GM21447 (cell line): ENCODE measurements around the gene ACAP3.
A peak's percentile ranks its signal among the peaks of the same experiment; 100 is the strongest.

Experiments used
- ATAC-seq: cut with Tn5 transposase; IDR thresholded peaks from one replicate; pipeline ENCODE4 v1.9.1; 2021; ENCODE audit not compliant: unreplicated experiment

ACAP3 gene

DNA sequence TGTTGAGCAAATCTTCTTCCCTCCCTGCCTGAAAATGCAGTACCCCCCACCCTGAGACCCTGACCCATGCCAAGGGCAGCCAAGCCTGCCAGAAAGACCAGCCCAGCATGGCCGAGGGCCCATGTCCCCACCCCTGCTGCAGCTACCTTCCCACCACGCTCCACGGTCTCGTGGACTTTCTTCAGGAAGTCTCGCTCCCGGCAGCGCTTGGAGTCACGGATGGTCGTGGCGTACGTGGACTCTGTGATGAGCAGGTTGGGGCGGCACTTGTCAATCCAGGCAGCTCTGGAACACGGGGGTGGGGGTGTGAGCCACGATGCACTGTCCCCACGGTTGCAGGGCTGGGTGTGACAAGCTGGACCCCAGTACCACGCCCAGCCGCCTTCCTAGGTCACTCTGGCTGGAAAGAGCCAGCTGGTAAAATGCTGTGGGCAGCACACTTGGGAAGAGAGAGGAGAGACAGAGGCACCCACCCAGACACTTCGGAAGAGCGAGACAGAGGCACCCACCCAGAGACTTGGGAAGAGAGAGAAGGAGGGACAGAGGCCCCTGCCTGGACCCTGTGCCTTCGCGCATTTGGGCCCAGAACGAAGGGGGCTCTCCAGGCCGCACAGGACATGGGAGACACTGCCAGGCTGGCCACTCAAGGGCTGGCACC is 7.1 kb upstream of the ACAP3 start:
- ATAC-seq = no peak

DNA sequence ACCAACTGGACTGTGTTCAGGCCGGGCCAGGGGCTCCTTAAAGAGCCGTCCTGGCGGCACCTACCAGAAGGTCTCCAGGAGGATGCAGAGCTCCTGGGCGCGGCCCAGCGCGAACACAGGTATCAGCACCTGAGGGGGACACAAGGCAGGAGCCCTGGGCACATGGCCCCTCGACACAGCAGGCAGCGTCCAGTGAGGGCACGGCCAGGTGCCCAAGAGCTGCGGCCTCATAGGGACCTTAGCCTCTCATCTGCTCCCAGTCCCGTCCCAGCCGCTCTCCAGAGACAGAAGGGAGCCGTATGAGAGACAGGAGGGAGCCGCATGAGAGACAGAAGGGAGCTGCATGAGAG is 6.5 kb upstream of the ACAP3 start:
- no peak for ATAC-seq

DNA sequence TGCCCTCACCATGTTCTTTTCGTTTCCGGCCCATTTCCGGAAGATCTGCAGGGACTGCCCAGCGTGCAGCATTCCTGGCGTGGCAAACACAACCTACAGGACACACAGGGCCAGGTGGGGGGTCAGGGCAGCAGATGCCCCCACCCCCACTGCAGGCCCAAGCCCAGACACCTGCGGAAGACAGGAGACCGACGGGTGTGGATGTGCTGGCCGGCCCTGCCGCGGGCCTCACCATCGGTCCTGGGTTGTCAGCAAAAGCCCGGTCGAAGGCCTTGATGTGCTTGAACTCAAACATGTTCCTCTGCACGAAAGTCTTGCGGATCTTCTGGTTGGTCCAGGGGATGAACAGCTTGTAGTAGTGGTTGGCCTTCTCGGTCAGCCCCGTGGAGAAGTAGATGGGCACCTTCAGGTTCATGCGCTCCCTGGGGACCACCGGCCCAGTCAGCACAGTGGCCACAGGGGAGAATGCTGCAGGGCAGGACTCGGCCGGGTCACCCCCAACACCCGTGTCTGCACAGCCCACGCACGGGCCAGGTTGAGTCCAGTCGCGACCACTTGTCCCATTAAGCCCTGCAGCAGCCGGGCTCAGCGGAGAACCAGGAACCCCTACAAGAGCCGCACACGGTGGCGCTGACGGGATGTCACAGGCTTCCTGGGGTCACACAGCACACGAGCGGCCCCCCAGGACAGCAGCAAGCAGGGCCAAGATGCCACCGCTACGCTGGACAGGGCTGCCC is 5.9 kb upstream of the ACAP3 start:
- no peak for ATAC-seq

DNA sequence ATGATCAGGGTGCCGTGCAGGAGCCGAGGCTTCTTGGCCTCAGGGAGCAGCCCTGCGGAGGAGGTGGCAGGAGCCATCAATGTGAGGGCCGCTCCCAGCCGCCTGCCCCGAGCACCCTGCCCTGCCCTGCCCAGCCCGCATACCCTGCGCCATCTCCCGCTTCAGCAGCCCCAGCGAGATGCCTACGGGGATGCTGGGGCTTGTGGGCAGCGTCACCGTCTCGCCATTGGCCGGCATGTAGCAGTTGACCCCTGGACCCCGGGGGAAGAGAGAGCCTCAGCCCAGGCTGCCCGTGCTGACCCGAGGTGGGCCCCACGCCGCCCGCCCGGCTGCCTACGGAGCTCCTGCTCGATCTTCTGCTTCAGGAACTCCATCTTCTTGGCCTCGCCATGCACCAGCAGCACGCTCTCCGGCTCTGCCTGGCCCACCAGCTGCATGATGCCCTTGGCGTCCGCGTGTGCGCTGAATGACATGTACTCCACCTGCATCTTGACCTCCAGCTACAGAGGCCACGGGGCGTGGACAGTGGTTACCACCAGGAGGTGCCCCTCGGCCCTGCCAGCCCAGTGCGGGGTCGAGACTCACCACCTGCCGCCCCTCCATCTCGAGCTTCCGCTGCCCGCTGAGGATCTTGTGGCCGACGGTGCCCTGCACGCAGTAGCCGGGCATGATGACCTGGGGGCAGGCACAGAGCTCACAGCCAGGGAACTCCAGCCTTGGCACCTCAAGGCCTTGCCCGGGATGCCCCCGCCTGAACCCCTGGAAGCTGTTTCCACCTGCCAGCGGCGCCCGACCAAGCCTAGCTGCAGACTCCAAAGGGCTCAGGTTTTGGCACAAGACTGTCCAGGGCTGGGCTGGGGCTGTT is 5.0 kb upstream of the ACAP3 start:
- ATAC-seq = no peak

DNA sequence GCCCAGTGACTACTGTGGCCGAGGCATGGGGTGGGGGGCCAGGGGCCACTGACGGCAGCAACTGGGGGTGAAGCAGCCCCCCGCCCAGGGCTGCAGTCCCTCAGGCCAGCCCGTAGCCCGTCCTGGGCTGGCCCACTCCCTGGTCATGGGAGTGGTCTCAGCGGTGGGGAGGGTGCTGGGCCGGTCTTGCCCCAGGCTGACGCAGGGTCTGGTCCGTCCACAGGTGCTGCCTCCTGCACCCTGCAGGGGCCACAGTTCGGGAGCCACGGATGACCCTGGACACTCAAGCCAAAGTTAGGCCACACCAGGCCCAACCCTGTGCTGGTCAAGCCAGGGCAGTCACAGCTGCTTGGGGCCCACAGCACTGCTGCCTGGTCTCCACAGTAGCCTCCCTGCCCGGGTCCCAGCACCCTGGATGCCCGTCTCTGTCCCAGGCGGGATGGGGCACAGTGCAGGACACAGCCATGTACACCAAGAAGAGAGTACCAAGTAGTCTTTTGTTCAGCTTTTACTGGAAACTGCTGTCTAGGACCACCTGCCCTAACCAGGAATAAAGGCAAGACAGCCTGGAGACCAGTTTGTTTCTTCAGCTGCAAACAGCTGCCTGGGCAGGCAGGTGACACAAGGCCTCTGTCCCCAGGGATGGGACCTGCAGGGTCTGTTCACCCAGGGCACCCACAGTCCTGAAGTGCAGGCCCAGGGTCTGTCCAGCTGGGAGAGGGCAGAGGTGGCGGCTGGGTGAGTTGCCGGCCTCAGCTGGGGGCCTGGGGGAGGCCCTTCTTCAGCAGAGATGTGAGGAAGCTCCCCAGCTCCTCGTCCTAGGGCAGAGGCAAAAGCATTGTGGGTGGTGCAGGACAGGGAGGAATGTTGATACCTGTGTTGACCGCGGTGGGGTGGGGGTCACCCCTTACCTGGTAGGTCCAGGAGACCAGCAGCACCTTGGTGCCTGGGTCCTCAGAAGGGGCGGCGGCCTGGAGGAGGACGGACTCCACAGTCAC is 3.7 kb upstream of the ACAP3 start:
- no peak for ATAC-seq

DNA sequence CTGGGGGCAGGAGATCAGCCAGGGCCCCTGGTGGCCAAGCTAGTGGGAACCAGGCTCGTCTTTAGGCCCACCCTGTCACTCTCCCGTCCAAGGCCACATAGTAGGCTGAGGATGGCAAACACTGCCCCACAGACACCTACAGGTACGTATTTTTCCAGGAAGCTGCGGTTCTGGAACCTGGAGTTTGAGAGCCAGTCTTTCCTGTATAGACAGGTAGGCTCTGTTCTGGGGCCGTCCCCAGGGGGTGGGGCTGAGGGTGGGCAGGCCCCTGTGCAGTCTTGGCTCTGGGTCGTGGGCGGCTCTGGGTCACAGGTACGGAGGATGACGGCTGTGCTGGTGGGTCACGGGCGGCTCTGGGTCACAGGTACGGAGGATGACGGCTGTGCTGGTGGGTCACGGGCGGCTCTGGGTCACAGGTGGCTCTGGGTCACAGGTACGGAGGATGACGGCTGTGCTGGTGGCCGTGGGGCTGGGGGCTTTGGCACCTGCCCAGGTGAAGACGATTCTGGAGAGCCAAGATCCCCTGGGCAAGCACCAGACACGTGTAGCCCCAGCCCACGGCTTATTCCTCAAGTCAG is 2.8 kb upstream of the ACAP3 start:
- ATAC-seq = no peak

DNA sequence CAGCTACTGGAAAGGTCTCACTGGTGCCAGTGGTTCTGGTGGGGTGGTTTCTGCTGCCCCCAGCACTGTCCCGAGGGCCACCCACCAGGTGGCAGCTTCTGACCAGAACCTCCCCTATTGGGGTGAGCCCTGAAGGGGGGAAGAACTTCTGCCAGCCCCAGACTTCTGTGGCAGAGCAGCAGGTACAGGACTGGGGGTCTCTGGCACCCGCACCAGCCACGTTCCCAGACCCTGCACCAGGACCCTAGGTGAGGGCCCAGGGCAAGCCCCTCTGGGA is 2.3 kb upstream of the ACAP3 start:
- no peak for ATAC-seq

DNA sequence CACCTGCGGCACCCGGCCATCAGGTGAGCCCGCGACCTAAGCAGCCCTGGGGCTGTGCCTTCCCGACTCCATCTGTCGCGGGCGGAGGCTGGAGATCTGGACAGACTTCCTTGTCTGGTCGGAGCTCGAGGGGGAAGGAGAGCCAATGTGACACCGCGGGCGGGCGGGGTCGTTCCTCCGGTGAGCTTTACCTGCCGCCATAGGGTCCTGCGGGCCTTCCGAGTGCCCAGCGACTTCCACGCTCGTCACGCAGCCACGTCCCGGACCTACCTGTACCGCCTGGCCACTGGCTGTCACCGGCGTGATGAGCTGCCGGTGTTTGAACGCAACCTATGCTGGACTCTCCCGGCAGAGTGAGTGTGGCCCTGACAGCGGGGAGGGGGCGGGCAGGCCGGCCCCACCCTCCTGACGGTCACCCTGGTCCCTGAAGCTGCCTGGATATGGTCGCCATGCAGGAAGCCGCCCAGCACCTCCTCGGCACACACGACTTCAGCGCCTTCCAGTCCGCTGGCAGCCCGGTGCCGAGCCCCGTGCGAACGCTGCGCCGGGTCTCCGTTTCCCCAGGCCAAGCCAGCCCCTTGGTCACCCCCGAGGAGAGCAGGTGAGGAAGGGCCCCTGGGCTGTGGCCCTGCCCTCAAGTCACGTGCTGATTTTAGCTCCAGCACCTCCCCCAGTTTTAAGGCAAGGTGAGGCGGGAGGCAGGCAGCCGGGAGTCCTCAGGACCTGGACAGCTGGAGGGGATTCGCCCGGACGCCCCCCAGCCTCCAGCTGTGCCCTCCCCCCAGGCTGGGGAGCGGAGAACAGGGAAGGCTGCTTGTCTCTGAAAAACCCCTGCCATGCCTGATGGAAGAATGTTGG is 1.8 kb upstream of the ACAP3 start:
- ATAC-seq = no peak

DNA sequence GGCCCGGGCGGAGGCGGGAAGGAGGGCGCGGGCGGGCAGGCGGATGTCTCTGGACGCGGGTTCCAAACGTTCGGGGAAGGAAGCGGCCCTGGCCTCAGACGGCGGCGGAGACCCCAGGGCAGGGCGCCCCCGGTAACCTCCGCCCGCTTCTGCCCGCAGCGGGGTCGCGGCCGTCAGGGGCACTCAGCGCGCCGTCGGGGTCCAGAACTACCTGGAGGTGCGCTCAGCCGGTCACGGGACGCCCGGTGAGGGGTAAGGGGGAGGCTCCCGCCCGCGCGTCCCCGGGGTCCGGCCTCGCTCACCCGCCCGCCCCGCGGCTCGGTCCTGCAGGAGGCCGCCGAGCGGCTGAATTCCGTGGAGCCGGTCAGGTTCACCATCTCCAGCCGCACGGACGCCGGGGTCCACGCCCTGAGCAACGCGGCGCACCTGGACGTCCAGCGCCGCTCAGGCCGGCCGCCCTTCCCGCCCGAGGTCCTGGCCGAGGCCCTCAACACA is 1.1 kb upstream of the ACAP3 start:
- ATAC-seq = peak; percentile 10

DNA sequence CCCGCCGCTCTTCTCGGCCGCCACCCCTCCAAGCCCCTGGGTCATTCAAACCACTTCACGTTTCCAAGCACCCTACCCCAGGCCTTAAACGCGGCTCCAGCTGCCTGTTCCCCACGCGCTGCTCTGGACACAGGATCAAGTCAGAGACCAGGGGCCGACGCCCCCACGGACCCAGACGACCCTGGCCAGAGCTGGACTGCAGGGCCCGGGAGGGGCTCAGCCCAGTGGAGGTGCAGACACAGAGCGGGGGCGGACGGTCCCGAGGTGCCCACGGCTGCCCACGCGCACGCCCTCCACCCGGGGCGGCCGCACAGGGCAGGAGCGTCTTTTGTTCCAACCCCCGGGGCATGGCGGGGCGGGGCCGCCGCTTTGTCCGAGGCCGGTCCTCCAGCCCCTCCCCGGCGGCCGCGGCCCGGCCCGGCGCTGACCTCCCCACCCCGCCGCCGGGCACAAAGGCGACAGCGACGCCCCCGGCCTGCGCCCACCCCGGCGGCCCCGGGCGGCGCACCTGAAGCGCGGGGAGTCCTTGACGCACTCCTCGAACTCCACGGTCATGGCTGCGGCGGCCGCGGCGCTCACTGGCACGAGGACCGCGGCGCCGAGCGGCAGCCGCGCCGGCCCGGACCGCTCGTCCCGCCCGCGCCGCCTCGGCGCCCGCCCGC is 338 bp downstream of the ACAP3 start:
- peak; percentile 2 for ATAC-seq

DNA sequence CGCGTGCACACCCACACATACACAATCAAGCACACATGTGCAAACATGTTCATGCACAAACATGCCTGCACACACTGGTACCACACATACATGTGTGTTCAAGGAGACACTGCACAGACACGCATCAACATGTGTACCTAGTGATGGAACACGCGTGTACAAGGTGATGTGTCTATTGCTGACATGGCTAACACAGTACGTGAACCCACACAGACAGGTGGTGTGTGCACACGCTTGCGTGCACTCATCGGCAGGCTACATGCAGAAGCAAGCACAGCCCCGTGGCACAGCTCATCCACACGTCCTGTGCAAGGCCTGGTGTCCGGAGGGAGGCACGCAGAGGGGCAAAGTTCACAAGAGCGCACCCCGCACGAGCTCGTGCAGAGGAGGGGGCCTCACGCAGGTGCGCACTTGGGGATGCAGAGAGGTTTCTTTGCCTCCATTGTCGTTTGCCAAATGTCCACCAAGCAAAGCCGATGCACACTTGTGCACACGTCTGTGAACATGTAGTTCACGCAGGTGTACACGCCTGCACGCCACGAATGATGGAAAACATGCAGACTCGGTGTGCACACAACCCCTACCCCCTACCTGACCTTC is 969 bp downstream of the ACAP3 start:
- no peak for ATAC-seq

DNA sequence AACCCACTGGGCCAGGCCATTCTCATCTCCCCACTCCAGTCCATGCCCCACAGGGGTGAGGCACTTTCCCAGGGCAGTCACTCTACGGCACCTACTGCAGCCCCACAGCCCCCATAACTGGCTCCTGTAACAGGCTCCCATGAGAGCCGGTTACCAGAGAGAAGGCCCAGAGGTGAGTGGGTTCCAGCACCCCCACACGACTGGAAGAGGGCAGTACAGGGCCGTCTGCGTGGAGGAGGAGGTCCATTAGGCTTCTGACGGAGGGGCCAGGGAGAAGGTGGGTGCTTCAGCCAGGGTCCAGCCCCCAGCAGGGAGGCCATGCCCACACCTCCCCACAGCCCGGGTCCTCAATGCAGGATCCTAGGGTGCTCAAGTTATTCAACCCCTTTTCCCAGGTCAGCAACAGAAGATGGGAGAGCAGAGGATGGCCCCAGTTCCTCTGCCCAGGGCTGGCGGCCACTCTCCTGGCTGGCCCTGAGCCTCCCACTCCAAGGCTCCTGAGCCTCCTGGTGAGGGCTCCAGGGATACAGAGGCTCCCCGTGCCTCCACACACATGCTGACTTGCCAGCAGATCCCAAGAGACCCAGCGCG is 1.6 kb downstream of the ACAP3 start:
- no peak for ATAC-seq

DNA sequence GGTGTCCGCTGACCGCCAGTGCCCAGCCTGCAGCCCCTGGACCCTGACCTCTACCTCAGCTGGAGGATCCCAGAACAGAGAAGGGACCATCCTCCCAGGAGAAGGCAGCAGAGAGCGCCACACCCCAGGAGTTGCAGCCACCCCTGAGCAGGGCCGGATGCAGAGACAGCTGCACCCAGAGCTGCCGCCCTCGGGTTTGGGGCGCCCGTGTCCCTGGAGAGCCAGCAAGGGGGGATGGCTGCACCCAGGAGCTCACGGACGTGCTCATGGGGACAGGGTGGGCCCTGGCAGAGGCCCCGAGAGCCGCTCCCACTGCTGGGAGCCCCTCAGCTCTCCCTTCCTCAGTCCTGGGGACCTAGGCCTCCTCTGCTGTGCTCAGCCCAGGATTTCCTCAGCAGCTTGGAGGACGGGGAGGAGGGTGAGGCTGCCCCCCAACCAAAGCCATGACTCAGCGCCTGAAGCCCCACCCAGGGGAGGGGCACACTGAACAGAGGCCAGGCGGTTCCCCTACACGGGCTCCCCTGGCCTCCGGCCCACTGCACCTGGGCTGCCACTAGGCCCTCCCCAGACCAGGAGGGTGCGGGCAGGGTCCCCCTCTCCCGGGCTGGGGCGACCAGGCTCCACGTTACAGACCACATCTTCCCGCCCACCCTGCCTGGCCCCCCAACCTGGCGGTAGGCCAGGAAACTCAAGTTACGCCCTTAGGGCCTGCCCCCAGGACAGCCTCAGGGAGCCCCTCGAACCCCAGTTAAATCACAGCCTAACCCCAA is 2.2 kb downstream of the ACAP3 start:
- no peak for ATAC-seq

DNA sequence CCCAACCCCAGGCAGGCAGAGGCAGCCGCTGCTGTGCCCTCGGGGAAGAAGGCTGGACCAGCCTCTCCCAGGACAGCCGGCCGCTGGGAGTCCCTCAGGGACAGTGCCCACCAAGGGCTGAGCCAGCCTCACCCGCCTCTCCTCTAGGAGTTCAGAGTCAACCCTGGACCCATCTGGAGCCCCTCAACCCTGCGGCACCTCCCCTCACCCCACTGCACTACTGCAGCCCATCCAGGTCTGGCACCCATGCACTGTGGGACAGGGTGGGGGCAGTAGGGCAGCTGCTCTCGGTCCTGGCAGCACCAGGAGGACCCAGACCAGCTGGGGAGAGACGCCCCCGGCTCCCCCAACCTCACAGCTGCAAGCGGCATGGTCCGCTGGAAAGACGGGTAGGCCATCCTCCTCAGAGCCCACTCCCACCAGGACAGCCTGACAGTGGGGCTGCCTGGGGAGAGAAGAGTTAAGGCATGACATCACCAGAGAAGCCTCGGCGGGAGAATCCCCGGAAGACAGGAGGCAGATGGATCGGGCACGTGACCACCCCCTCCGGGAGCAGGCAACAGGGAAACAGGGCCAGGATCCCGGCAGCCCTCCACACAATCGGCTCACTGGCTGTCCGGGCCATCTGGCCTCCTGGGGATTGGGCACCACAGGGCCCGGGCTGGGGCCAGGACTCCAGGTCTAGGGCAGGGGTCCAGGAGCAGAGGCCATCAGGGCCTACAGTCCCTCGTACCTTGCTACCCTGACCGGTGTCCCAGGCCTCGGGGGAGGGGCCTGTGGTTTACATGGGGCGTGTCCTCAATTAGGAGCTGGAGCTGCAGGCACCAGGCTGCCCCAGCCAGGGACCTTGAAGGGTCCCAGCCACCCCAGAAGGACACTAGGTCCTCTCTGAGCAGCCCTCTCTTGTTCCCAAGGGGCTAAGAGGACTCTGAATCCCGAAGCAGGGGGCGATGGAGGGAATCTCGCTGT is 3.1 kb downstream of the ACAP3 start:
- ATAC-seq = no peak

DNA sequence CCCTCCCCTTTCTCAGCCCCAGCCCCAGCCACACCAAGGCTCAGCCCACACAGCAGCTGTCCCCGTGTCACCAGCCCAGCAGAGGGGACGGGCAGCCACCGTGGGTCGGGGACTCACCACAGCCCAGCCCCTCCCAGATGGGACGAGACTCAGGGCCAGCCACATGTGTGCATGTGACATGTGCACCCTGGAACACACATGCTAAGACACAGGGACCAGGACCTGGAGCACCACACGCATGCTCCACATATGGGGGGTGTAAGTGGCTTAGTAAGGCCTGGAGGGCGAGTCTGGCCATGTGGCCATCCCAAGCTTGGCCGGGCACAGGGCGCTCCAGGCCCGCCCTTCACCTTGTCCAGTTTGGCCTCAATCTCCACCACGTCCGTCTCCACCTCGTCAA is 4.0 kb downstream of the ACAP3 start:
- ATAC-seq = no peak

DNA sequence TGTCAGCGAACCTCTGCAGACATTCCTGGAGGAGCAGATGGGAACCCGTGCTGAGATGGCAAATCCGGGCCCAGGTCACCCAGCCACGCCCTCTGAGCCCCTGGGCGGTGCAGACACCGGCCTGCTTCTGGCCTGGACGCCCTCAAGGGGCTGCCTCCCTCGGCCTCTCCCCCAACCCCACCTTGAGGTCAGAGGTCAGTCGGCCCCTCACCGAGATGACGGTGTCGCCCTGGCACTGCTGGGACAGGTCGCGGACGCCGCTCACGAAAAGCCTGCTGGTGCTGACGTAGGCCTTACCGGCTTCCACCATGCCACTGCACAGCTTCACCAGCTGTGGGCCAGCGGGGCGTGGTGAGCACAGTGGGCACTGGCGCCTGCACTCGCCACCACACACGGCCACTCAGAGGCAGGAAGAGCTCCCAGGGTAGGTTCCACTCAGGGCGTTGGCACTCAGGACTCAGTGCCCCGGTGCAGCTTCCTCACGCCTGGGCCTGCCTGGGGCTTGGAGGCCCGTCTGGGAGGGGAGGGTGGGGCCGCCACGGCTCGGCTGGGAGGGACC is 4.7 kb downstream of the ACAP3 start:
- ATAC-seq = no peak
